Loucy (cell line): ENCODE data around the gene FKBP7.

Experiments
- H2AFZ ChIP-seq: fragments of 200-600 bp; sonication (generic); 2 replicates; pipeline ENCODE4 v1.6.0; 2016; ENCODE audit warnings: antibody characterized with exemption, mild to moderate bottlenecking, low read length, moderate library complexity
- H3F3A ChIP-seq: fragments of 200-600 bp; 2 replicates; pipeline ENCODE4 v1.6.0; 2016; ENCODE audit warnings: antibody characterized with exemption, low read depth, mild to moderate bottlenecking
- H3K27me3 ChIP-seq: fragments of 200-600 bp; sonication (generic); 2 replicates; pipeline ENCODE4 v1.6.1; 2014; ENCODE audit warnings: low read length, mild to moderate bottlenecking; ENCODE audit not compliant: insufficient read depth, poor library complexity, severe bottlenecking
- H3K36me3 ChIP-seq: fragments of 200-600 bp; sonication (generic); 2 replicates; pipeline ENCODE4 v1.6.1; 2016; ENCODE audit warnings: low read length; ENCODE audit not compliant: insufficient read depth
- H3K4me1 ChIP-seq: fragments of 200-600 bp; sonication (generic); 2 replicates; pipeline ENCODE4 v1.5.1; 2014; ENCODE audit warnings: low read length, mild to moderate bottlenecking; ENCODE audit not compliant: insufficient read depth, poor library complexity, severe bottlenecking
- H3K4me2 ChIP-seq: fragments of 200-600 bp; sonication (generic); 2 replicates; pipeline ENCODE4 v1.6.0; 2014; ENCODE audit warnings: antibody characterized with exemption, low read length, low read depth, mild to moderate bottlenecking; ENCODE audit not compliant: poor library complexity, severe bottlenecking
- H3K4me3 ChIP-seq: fragments of 200-600 bp; sonication (generic); 2 replicates; pipeline ENCODE4 v1.5.1; 2014; ENCODE audit warnings: low read length, mild to moderate bottlenecking, mixed read lengths; ENCODE audit not compliant: poor library complexity, severe bottlenecking
- H3K79me2 ChIP-seq: fragments of 200-600 bp; sonication (generic); 2 replicates; pipeline ENCODE4 v1.6.1; 2014; ENCODE audit warnings: low read length; ENCODE audit not compliant: insufficient read depth
- H3K9ac ChIP-seq: fragments of 200-600 bp; sonication (generic); 2 replicates; pipeline ENCODE4 v1.6.0; 2014; ENCODE audit warnings: mild to moderate bottlenecking, low read depth, low read length, moderate library complexity; ENCODE audit not compliant: poor library complexity, severe bottlenecking
- H3K9me2 ChIP-seq: fragments of 200-600 bp; sonication (generic); replicated peaks from 2 replicates; pipeline ENCODE4 v1.6.1; 2016; ENCODE audit warnings: low read depth, low read length, mixed read lengths
- H3K9me3 ChIP-seq: fragments of 200-600 bp; sonication (generic); 2 replicates; pipeline ENCODE4 v1.6.1; 2014; ENCODE audit warnings: mild to moderate bottlenecking, antibody characterized with exemption, low read length, low read depth; ENCODE audit not compliant: insufficient read depth
- H4K20me1 ChIP-seq: fragments of 200-600 bp; sonication (generic); 2 replicates; pipeline ENCODE4 v1.6.0; 2014; ENCODE audit warnings: antibody characterized with exemption, low read length, mild to moderate bottlenecking; ENCODE audit not compliant: insufficient read depth, poor library complexity, severe bottlenecking
- CTCF ChIP-seq: fragments of 200-600 bp; sonication (generic); conservative IDR thresholded peaks from 2 replicates; pipeline ENCODE4 v1.5.1; 2014; ENCODE audit warnings: mild to moderate bottlenecking, antibody characterized with exemption, low read length
- EZH2phosphoT487 ChIP-seq: fragments of 200-600 bp; IDR thresholded peaks from 2 replicates; pipeline ENCODE4 v1.6.1; 2018; ENCODE audit warnings: antibody characterized with exemption, mild to moderate bottlenecking, moderate library complexity, borderline replicate concordance

The FKBP7 gene

DNA sequence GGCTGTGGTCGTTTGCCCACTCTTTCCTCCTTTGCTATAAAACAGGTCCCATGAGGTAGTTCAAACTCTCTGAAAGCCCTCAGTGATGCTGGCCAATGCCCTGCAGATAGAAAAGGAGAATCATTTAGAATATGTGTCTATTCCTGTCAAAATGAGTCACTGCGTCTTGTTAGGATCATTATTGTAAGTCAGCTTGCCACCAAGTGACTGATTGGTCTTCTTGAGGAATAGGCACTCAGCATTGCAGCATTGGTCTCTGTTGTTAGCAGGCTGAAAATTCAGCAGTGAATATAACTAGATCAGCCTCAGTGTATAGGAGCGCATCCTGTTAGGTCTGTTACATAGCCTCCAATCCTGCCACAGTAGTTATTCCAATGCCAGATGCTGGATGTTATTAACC lies 56.3 kb downstream of the FKBP7 start:
- no peak overlapping the region for H2AFZ ChIP-seq
- peaks cover 33% of the 10 kb centered on the region for H3K4me1 ChIP-seq
- no peak for TF ChIP-seq CTCF
- TF ChIP-seq EZH2phosphoT487 = no peak
- H3K27me3 ChIP-seq = no peaks in the 10 kb centered on the region
- peaks cover 11% of the 10 kb centered on the region; the same call in 1 of the 2 replicates for H3K36me3 ChIP-seq
- H4K20me1 ChIP-seq = peaks cover 5% of the 10 kb centered on the region
- no peak overlapping the region for H3K4me2 ChIP-seq
- H3K9me2 ChIP-seq = no peaks in the 10 kb centered on the region
- no peaks in the 10 kb centered on the region for H3K9me3 ChIP-seq
- H3K79me2 ChIP-seq = peaks cover 34% of the 10 kb centered on the region
- H3F3A ChIP-seq = no peaks in the 10 kb centered on the region; the same call in 1 of the 2 replicates
- no peak overlapping the region for H3K4me3 ChIP-seq
- no peak overlapping the region for H3K9ac ChIP-seq

DNA sequence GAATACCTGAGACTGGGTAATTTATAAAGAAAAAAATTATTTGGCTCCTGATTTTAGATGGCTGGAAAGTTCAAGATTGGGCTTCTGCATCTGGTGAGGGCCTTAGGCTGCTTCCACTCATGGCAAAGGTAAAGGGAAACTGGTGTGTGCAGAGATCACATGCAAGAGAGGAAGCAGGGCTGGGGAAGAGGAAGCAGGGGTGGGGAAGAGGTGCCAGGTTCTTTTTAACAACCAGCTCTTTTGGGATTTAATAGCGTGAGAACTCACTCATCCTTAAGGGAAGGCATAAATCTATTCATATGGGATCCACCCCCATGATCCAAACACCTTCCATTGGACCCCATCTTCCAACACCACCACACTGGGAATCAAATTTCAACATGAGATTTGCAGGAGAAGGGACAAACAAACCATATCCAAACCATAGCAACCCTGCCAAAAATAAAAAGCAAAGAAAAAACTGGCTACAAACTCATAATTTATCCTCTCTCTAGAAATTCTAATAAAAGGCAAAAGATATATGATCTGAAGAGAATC lies 57.9 kb downstream of the FKBP7 start:
- Histone ChIP-seq H3K4me2 (peak overlapping the region; percentile 1), H3K9me2 (no peaks in the 10 kb centered on the region), H3K27me3 (no peaks in the 10 kb centered on the region), H3K79me2 (peaks cover 36% of the 10 kb centered on the region), H2AFZ (no peak overlapping the region), H4K20me1 (peaks cover 5% of the 10 kb centered on the region), H3K4me1 (peaks cover 45% of the 10 kb centered on the region), H3K9me3 (no peaks in the 10 kb centered on the region), H3F3A (no peaks in the 10 kb centered on the region; the same call in 1 of the 2 replicates), H3K4me3 (no peak overlapping the region), H3K36me3 (no peaks in the 10 kb centered on the region), H3K9ac (no peak overlapping the region)
- TF ChIP-seq EZH2phosphoT487 (no peak), CTCF (no peak)

GRCh38 chr2:178419123-178419522 lies 59.3 kb downstream of the FKBP7 start:
- Histone ChIP-seq H3K4me2 (peak overlapping the region; percentile 83), H3K9ac (peak overlapping the region; percentile 30)
- TF ChIP-seq CTCF (peak; percentile 63), EZH2phosphoT487 (no peak)

More at GRCh38 chr2:178419123-178419522, 59.3 kb downstream of the FKBP7 start:
- Histone ChIP-seq H3K9me3 (no peaks in the 10 kb centered on the region), H3K9me2 (no peaks in the 10 kb centered on the region), H3K36me3 (no peaks in the 10 kb centered on the region), H2AFZ (no peak overlapping the region), H4K20me1 (peaks cover 5% of the 10 kb centered on the region), H3F3A (no peaks in the 10 kb centered on the region; the same call in 1 of the 2 replicates), H3K4me1 (peaks cover 49% of the 10 kb centered on the region), H3K79me2 (peaks cover 42% of the 10 kb centered on the region), H3K4me3 (no peak overlapping the region), H3K27me3 (no peaks in the 10 kb centered on the region)
